PFSK-1 (cell line): Measurements from ENCODE around the gene SLC39A8.

ENCODE experiments used
- FOXP2 ChIP-seq: optimal IDR thresholded peaks from 2 replicates; pipeline ENCODE3; 2011; ENCODE audit warnings: borderline replicate concordance, control low read depth, inconsistent platforms; ENCODE audit not compliant: insufficient read depth; ENCODE audit errors: extremely low read length, extremely low read depth
- POLR2AphosphoS5 ChIP-seq: IDR thresholded peaks from 2 replicates; pipeline ENCODE4 v1.6.1; 2012; ENCODE audit warnings: low read depth, mild to moderate bottlenecking, control low read depth, low read length, moderate library complexity
- SIN3A ChIP-seq: IDR thresholded peaks from 2 replicates; pipeline ENCODE4 v1.6.1; 2012; ENCODE audit warnings: mild to moderate bottlenecking, low read length, moderate library complexity, borderline replicate concordance; ENCODE audit not compliant: insufficient read depth
- TAF1 ChIP-seq: IDR thresholded peaks from 2 replicates; pipeline ENCODE4 v1.6.1; 2012; ENCODE audit warnings: low read length, control low read depth, borderline replicate concordance; ENCODE audit not compliant: insufficient read depth
- TF ChIP-seq, protein P1 (sequence below), 2 experiments: IDR thresholded peaks; 2 replicates each; pipeline versions ENCODE4 v1.6.1 to v1.8.0; 2011 to 2012; ENCODE audit warnings: low read depth in 2 of 2, low read length in 2 of 2, control low read depth in 1 of 2, inconsistent platforms in 1 of 2, mild to moderate bottlenecking in 1 of 2, moderate library complexity in 1 of 2; ENCODE audit not compliant: insufficient read depth in 1 of 2

SLC39A8 gene

DNA sequence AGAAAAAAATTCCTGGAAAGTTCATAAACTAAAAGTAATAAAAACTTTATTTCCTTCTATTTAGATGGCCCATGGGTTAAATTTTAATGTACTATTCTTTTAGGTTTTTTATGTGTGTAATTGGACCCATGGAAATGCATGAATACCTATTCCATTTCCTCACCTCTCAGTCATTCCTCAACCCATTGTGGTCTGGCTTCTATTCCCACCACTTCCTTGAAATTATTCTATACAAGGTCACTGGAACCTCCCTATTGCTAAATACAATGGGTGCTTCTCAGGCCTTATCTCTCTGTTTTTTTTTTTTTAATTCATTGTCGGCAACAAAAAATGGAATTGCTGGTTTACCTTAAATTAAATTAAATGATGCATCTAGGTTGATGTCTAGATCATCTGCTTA, 17.2 kb downstream of the SLC39A8 start:
- TF ChIP-seq TAF1, result no peak
- TF ChIP-seq SIN3A, result no peak
- no peak for TF ChIP-seq POLR2AphosphoS5
- TF ChIP-seq FOXP2, result no peak

DNA sequence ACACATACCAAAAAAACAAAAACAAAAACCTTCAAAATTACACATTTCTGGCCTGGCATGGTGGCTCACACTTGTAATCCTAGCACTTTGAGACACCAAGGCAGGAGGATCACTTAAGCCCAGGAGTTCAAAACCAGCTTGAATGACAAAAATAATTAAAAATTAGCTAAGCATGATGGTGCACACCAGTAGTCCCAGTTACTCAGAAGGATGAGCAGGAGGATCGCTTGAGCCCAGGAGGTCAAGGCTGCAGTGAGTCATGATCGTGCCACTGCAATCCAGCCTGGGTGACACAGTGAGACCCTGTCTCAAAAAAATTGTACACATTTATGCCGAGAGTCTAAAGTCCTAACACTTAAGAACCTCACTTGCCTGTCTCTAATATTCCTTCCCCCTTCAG, 18.3 kb downstream of the SLC39A8 start:
- no peak for TF ChIP-seq TAF1
- TF ChIP-seq, protein P1, sequence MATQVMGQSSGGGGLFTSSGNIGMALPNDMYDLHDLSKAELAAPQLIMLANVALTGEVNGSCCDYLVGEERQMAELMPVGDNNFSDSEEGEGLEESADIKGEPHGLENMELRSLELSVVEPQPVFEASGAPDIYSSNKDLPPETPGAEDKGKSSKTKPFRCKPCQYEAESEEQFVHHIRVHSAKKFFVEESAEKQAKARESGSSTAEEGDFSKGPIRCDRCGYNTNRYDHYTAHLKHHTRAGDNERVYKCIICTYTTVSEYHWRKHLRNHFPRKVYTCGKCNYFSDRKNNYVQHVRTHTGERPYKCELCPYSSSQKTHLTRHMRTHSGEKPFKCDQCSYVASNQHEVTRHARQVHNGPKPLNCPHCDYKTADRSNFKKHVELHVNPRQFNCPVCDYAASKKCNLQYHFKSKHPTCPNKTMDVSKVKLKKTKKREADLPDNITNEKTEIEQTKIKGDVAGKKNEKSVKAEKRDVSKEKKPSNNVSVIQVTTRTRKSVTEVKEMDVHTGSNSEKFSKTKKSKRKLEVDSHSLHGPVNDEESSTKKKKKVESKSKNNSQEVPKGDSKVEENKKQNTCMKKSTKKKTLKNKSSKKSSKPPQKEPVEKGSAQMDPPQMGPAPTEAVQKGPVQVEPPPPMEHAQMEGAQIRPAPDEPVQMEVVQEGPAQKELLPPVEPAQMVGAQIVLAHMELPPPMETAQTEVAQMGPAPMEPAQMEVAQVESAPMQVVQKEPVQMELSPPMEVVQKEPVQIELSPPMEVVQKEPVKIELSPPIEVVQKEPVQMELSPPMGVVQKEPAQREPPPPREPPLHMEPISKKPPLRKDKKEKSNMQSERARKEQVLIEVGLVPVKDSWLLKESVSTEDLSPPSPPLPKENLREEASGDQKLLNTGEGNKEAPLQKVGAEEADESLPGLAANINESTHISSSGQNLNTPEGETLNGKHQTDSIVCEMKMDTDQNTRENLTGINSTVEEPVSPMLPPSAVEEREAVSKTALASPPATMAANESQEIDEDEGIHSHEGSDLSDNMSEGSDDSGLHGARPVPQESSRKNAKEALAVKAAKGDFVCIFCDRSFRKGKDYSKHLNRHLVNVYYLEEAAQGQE (IDR thresholded peaks at IDR 0.05; ENCODE audit: insufficient read depth in 1 of 2, low read depth in 2 of 2, low read length in 2 of 2), result no peak
- no peak for TF ChIP-seq POLR2AphosphoS5
- no peak for TF ChIP-seq SIN3A
- TF ChIP-seq FOXP2, result no peak

DNA sequence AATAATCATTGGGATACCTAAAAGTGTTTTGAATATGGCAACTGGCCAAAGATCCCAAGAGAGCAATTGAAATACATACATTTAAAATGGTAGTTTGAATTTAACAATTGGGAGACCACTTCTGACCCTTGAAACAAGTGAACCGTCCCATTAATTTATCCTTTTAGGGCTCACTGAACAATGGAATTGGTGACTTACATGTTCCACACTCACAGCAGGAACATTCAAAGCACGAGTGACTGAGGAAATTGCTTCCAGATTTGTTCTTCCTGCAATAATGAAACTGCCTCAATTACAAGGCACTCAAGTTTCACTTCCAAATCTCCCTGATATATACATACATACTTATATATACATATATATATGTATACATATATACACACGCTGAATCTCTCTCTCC, 20.6 kb downstream of the SLC39A8 start:
- TF ChIP-seq TAF1 (no peak), SIN3A (no peak), POLR2AphosphoS5 (no peak), FOXP2 (no peak)
- TF ChIP-seq, protein P1 (IDR thresholded peaks at IDR 0.05; ENCODE audit: insufficient read depth in 1 of 2, low read depth in 2 of 2, low read length in 2 of 2), result no peak

DNA sequence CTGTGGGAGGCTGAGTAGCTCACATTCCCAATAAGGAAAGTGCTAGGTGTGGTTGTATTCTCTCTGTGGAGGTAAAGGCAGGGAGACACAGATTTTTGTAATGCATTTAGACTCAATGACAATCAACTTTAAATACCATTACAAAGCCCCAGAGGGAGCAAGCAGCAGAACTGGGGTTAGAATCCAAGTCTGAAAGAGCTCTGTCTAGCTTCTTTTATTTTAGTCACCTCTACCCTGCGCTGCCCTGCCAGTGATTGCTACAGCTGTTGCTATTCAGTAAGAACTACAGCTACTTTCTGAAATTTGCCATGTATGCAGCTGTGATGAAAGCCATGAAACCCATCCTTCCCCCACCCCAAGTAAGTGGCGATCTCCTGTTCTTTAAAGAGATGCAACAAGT, 22.5 kb downstream of the SLC39A8 start:
- TF ChIP-seq, protein P1 (IDR thresholded peaks at IDR 0.05; ENCODE audit: insufficient read depth in 1 of 2, low read depth in 2 of 2, low read length in 2 of 2), result no peak
- TF ChIP-seq TAF1, result no peak
- TF ChIP-seq POLR2AphosphoS5, result no peak
- no peak for TF ChIP-seq SIN3A
- TF ChIP-seq FOXP2, result no peak

DNA sequence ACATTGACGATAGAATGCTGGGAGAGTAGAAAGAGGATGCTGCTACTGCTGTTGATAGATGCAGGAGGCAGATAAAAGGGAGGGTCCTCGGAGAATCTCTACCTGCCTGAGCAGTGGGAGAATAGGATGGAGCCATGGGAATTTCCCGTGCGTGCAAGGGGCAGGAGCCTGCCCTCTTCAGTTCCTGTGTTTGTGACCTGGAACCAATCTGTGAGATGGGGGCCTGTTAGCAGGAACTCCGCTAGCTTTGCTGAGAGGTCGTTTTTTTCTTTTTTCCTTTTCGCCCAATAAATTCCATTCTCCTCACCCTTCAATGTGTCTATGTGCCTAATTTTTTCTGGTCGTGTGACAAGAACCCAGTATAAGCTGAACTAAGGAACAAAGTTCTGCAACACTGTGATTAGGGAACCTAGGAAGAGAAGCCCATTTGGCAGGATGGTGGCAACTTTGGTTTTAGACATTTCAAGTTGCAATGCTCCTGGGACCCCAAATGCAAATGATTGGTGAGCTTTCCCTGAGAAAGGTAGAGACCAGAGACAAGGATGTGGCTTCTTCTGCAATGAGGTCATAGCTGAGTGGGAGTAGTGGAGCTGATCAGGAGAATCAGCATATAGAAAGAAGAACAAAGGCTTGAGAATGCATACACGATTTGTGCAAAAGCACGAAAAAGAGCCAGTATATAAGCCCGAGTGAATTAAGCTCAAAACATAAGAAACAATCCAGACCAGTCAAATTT, 23.9 kb downstream of the SLC39A8 start:
- TF ChIP-seq TAF1, result no peak
- TF ChIP-seq POLR2AphosphoS5, result no peak
- TF ChIP-seq FOXP2, result no peak
- TF ChIP-seq, protein P1 (IDR thresholded peaks at IDR 0.05; ENCODE audit: insufficient read depth in 1 of 2, low read depth in 2 of 2, low read length in 2 of 2), result no peak
- TF ChIP-seq SIN3A, result no peak
